GM23248 (cell line): ENCODE results near the gene SHISAL2A. TPM values are rescaled to one million over a fixed set of nuclear protein-coding genes. Genes with fewer than 3 reads are reported as not detected.

ENCODE experiments used
- DNase-seq: peaks from one replicate; pipeline ENCODE4 v3.0.0-alpha.2; 2015
- H2AFZ ChIP-seq: fragments of 200-600 bp; sonication (generic); 2 replicates; pipeline ENCODE4 v1.6.1; 2016; ENCODE audit warnings: antibody characterized with exemption
- H3F3A ChIP-seq: fragments of 200-600 bp; sonication (generic); 2 replicates; pipeline ENCODE4 v1.6.1; 2016; ENCODE audit warnings: mild to moderate bottlenecking, antibody characterized with exemption, mixed run types; ENCODE audit not compliant: insufficient read depth
- H3K27ac ChIP-seq: fragments of 200-600 bp; sonication (generic); 2 replicates; pipeline ENCODE4 v1.5.1; 2016; ENCODE audit warnings: mild to moderate bottlenecking
- H3K27me3 ChIP-seq: fragments of 200-600 bp; sonication (generic); replicated peaks from 2 replicates; pipeline ENCODE4 v1.6.1; 2016; ENCODE audit warnings: mild to moderate bottlenecking; ENCODE audit not compliant: insufficient read depth
- H3K36me3 ChIP-seq: fragments of 200-600 bp; sonication (generic); 2 replicates; pipeline ENCODE4 v1.6.1; 2016; ENCODE audit warnings: low read depth, mild to moderate bottlenecking
- H3K4me1 ChIP-seq: fragments of 200-600 bp; sonication (generic); 2 replicates; pipeline ENCODE4 v1.6.1; 2016; ENCODE audit warnings: mild to moderate bottlenecking; ENCODE audit not compliant: insufficient read depth
- H3K4me2 ChIP-seq: fragments of 200-600 bp; sonication (generic); one replicate; pipeline ENCODE4 v1.6.1; 2016; ENCODE audit warnings: mild to moderate bottlenecking; ENCODE audit not compliant: unreplicated experiment
- H3K4me3 ChIP-seq: fragments of 200-600 bp; sonication (generic); 2 replicates; pipeline ENCODE4 v1.5.1; 2016; ENCODE audit warnings: mild to moderate bottlenecking
- H3K79me2 ChIP-seq: fragments of 200-600 bp; sonication (generic); 2 replicates; pipeline ENCODE4 v1.6.1; 2016; ENCODE audit warnings: mild to moderate bottlenecking; ENCODE audit not compliant: insufficient read depth
- H3K9ac ChIP-seq: fragments of 200-600 bp; sonication (generic); 2 replicates; pipeline ENCODE4 v1.6.1; 2016; ENCODE audit warnings: mild to moderate bottlenecking
- H3K9me2 ChIP-seq: fragments of 200-600 bp; sonication (generic); 2 replicates; pipeline ENCODE4 v1.6.1; 2016; ENCODE audit warnings: mixed run types, mild to moderate bottlenecking, moderate library complexity; ENCODE audit not compliant: insufficient read depth
- H3K9me3 ChIP-seq: fragments of 200-600 bp; sonication (generic); one replicate; pipeline ENCODE4 v1.6.1; 2017; ENCODE audit warnings: low read depth
- H4K20me1 ChIP-seq: fragments of 200-600 bp; sonication (generic); 2 replicates; pipeline ENCODE4 v1.6.0; 2016; ENCODE audit not compliant: insufficient read depth
- EZH2 ChIP-seq: fragments of 200-600 bp; sonication (generic); IDR thresholded peaks from 2 replicates; pipeline ENCODE4 v1.6.1; 2018; ENCODE audit warnings: antibody characterized with exemption, mild to moderate bottlenecking; ENCODE audit not compliant: insufficient read depth, poor library complexity, severe bottlenecking
- EZH2phosphoT487 ChIP-seq: fragments of 200-600 bp; sonication (generic); IDR thresholded peaks from 2 replicates; pipeline ENCODE4 v1.6.1; 2018; ENCODE audit warnings: antibody characterized with exemption, moderate library complexity, mild to moderate bottlenecking, low read depth; ENCODE audit not compliant: insufficient read depth
- WGBS, 2 experiments: methylation state at CpG; one replicate each; pipeline ENCODE4 v1.1.6; 2015 to 2017; ENCODE audit warnings: low lambda C conversion rate in 2 of 2, low coverage in 1 of 2; ENCODE audit errors: missing lambda C conversion rate in 2 of 2; 5-methylcytosine and 5-hydroxymethylcytosine counted together
- in situ Hi-C: fragments of 300-500 bp; cut with MboI; formaldehyde crosslinking; loops from 2 replicates; pipeline ENCODE4 v1.15.0; 2020
- polyA plus RNA-seq: library from polyadenylated mRNA; unstranded; fragments of >200 nt; fragmentation: Nextera tagmentation; extraction: Ambion mirVana; gene quantifications from 2 replicates; pipeline ENCODE4 v1.2.1, GENCODE V29; 2016
- total RNA-seq: library from RNA; depleted of rRNA; stranded (reverse); fragments of >200 nt; shearing (Covaris generic); gene quantifications from 2 replicates; pipeline ENCODE4 v1.2.3, GENCODE V29; 2014

The SHISAL2A gene
- total and polyA plus RNA-seq, 2 experiments from 2014 or later = not detected

GRCh38 chr1:52623812-52624211 lies 9.2 kb upstream of the SHISAL2A start:
- no peak for DNase-seq
- H3K4me1 ChIP-seq = no peaks in the 10 kb centered on the region
- H3K9me2 ChIP-seq = no peaks in the 10 kb centered on the region
- no peak for TF ChIP-seq EZH2
- no peak for TF ChIP-seq EZH2phosphoT487
- no peaks in the 10 kb centered on the region for H3K9me3 ChIP-seq
- no peaks in the 10 kb centered on the region for H4K20me1 ChIP-seq
- in situ Hi-C loops = no loop called here
- H3K4me2 ChIP-seq = no peak overlapping the region
- H3F3A ChIP-seq = no peaks in the 10 kb centered on the region
- H3K9ac ChIP-seq = no peak overlapping the region
- no peak overlapping the region for H3K4me3 ChIP-seq
- H3K27ac ChIP-seq = no peak overlapping the region
- no peaks in the 10 kb centered on the region for H3K36me3 ChIP-seq
- no peaks in the 10 kb centered on the region for H3K27me3 ChIP-seq
- H2AFZ ChIP-seq = no peak overlapping the region
- no peaks in the 10 kb centered on the region for H3K79me2 ChIP-seq
- WGBS, 2 experiments = 62 to 64% methylated on average over 3 of the region's 3 CpGs

GRCh38 chr1:52627028-52627427 lies 5.9 kb upstream of the SHISAL2A start:
- in situ Hi-C loops = no loop called here
- Histone ChIP-seq H3K9ac (no peak overlapping the region), H2AFZ (no peak overlapping the region), H4K20me1 (no peaks in the 10 kb centered on the region), H3K4me1 (no peaks in the 10 kb centered on the region), H3K4me2 (no peak overlapping the region), H3K9me2 (no peaks in the 10 kb centered on the region), H3K27me3 (peaks cover under 1% of the 10 kb centered on the region; the same call in 1 of the 2 replicates), H3K4me3 (no peak overlapping the region), H3K36me3 (no peaks in the 10 kb centered on the region), H3K9me3 (no peaks in the 10 kb centered on the region), H3F3A (no peaks in the 10 kb centered on the region), H3K79me2 (no peaks in the 10 kb centered on the region), H3K27ac (no peak overlapping the region)
- 90 to 93% methylated on average over 2 of the region's 2 CpGs for WGBS, 2 experiments
- no peak for TF ChIP-seq EZH2phosphoT487
- no peak for TF ChIP-seq EZH2
- no peak for DNase-seq

GRCh38 chr1:52628614-52629324 lies 4.2 kb upstream of the SHISAL2A start:
- no peak overlapping the region for H3K4me3 ChIP-seq
- H4K20me1 ChIP-seq = no peaks in the 10 kb centered on the region
- H2AFZ ChIP-seq = no peak overlapping the region
- no peaks in the 10 kb centered on the region for H3F3A ChIP-seq
- no peaks in the 10 kb centered on the region for H3K4me1 ChIP-seq
- DNase-seq = no peak
- TF ChIP-seq EZH2 = no peak
- TF ChIP-seq EZH2phosphoT487 = no peak
- H3K4me2 ChIP-seq = no peak overlapping the region
- no peaks in the 10 kb centered on the region for H3K79me2 ChIP-seq
- H3K36me3 ChIP-seq = no peaks in the 10 kb centered on the region
- H3K9me2 ChIP-seq = no peaks in the 10 kb centered on the region
- peaks cover 8% of the 10 kb centered on the region for H3K27me3 ChIP-seq
- H3K27ac ChIP-seq = no peak overlapping the region
- no peak overlapping the region for H3K9ac ChIP-seq
- H3K9me3 ChIP-seq = no peaks in the 10 kb centered on the region
- in situ Hi-C loops = no loop called here
- 52 to 56% methylated on average over 8 of the region's 8 CpGs for WGBS, 2 experiments

- no peak overlapping the region for H3K27ac ChIP-seq
- H3K4me1 ChIP-seq = no peaks in the 10 kb centered on the region
- in situ Hi-C loops = no loop called here
- WGBS, 2 experiments = 50 to 57% methylated on average over 6 to 7 of the region's 7 CpGs
- no peaks in the 10 kb centered on the region for H4K20me1 ChIP-seq
- no peak overlapping the region for H3K9ac ChIP-seq
- H2AFZ ChIP-seq = no peak overlapping the region
- TF ChIP-seq EZH2 (no peak), EZH2phosphoT487 (no peak)
- peaks cover 13% of the 10 kb centered on the region for H3K27me3 ChIP-seq
- no peaks in the 10 kb centered on the region for H3K9me3 ChIP-seq
- no peaks in the 10 kb centered on the region for H3F3A ChIP-seq
- H3K79me2 ChIP-seq = no peaks in the 10 kb centered on the region
- no peaks in the 10 kb centered on the region for H3K36me3 ChIP-seq
- no peak overlapping the region for H3K4me2 ChIP-seq
- DNase-seq = no peak
- no peaks in the 10 kb centered on the region for H3K9me2 ChIP-seq
- H3K4me3 ChIP-seq = no peak overlapping the region
Measured at GRCh38 chr1:52629325-52629643, 3.7 kb upstream of the SHISAL2A start.
